NB4 (cell line): ENCODE results near the gene RSBN1.
A peak's percentile ranks its signal among the peaks of the same experiment; 100 is the strongest.
"Not testable (repeated sequence)": the region's sequence is repeated elsewhere in the genome, so short reads cannot be mapped to it uniquely, and the experiment has no call there.

ENCODE experiments used
- DNase-seq: peaks from one replicate; pipeline ENCODE4 v3.0.0; 2010; ENCODE audit warnings: low read depth
- H3K4me3 ChIP-seq: one replicate; pipeline ENCODE4 v1.5.1; 2011; ENCODE audit warnings: mild to moderate bottlenecking, low read depth, low read length, moderate library complexity
- CTCF ChIP-seq: IDR thresholded peaks from one replicate; pipeline ENCODE4 v1.5.1; 2012; ENCODE audit warnings: low read depth, low read length
- MYC ChIP-seq: IDR thresholded peaks from 2 replicates; pipeline ENCODE4 v1.6.1; 2011; ENCODE audit warnings: low read depth, low read length
- POLR2A ChIP-seq: IDR thresholded peaks from 2 replicates; pipeline ENCODE4 v1.6.1; 2011; ENCODE audit warnings: mild to moderate bottlenecking; ENCODE audit not compliant: insufficient read length; ENCODE audit errors: extremely low read depth
- TF ChIP-seq, protein P1 (sequence below): IDR thresholded peaks from 2 replicates; pipeline ENCODE4 v1.6.1; 2011; ENCODE audit warnings: low read depth, low read length

Gene RSBN1

DNA sequence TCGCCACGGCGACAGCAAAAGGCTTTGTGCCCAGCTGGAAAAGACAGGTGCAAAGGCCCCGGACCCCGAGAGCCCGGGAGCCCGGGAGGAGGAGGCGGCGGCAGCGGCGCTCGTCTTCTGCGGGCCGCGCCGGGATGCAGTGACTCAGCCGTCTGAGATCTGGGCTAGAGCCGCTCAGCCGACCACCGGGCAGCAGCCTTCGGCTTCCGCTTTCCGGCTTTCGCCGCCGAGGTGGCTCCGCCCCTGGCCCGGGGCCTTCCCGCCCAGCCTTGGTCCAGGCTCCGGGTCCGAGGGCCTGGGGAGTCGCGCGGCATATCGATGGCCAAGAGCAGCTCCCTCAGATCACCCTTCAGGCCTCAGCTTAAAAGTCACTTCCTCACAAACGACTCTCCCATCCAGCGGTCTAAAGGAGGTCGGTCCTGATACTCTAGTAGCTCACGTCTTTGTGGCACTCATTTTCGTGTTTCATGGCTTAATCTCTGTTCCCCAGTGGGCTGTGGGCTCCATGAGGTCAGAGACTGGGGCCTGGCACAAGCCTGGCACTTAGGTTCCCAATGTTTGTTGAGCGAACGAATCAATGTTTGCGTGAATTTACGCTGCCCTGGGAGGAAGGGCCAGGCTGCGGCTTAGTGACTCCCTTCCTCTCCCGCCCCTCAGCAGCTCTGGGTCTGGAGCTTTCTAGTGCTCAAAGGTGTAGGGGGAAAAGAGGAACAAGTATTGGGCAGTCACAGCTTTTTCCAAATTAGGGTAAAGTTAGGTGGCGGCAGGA, 52.8 kb downstream of the RSBN1 start, which contains the start of gene PHTF1:
TSS of gene PHTF1 (minus strand) at position 154 of the 769 bp plus-strand sequence. CDS start 783 bp downstream, outside the sequence.
- peak; percentile 91 for DNase-seq
- TF ChIP-seq, protein P1, sequence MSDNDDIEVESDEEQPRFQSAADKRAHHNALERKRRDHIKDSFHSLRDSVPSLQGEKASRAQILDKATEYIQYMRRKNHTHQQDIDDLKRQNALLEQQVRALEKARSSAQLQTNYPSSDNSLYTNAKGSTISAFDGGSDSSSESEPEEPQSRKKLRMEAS: peak; percentile 29; the same call in 1 of the 2 replicates
- TF ChIP-seq POLR2A (peak; percentile 86), CTCF (no peak), MYC (peak; percentile 32; the same call in 1 of the 2 replicates)
- H3K4me3 ChIP-seq: peak within 1 kb of the TSS; percentile 91

- TF ChIP-seq CTCF (no peak), MYC (no peak), POLR2A (no peak)
- TF ChIP-seq, protein P1: no peak
- peak; percentile 80 for DNase-seq
- H3K4me3 ChIP-seq: peak overlapping the region; percentile 91
Measured at GRCh38 chr1:113758631-113759332, 53.5 kb downstream of the RSBN1 start.

DNA sequence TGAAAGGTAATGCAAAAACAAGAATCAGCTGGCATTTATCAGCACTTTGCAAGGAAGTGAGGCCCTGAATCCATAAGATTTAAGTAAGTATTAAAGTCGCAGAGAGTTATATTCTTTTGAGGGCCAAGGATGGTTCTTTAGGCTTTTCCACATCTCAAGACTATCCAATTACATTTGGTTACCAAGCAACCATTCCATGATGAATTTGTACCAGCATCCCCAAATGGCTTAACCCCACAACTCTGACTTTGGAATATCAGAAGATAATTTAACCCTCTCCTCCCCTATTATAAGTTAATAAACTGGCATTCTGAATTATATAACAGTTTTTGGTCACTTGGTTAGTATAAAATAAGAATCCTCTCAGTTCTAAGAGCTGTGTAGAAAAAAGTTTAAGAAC, 55.8 kb downstream of the RSBN1 start:
- H3K4me3 ChIP-seq: no peak overlapping the region
- DNase-seq: no peak
- TF ChIP-seq POLR2A: no peak
- TF ChIP-seq, protein P1: no peak

DNA sequence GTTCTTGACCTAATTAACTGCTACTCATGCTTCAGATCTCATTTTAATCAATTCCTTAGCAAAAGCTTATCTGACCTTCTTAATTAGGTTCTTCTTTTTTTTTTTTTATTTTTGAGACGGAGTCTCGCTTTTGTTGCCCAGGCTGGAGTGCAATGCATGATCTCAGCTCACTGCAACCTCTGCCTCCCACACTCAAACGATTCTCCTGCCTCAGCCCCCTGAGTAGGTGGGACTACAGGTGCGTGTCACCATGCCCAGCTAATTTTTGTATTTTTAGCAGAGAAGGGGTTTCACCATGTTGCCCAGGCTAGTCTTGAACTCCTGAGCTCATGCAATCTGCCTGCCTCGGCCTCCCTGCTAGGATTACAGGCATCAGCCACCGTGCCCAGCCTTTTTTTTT, 58.9 kb downstream of the RSBN1 start:
- DNase-seq, H3K4me3 ChIP-seq: not testable (repeated sequence)

DNA sequence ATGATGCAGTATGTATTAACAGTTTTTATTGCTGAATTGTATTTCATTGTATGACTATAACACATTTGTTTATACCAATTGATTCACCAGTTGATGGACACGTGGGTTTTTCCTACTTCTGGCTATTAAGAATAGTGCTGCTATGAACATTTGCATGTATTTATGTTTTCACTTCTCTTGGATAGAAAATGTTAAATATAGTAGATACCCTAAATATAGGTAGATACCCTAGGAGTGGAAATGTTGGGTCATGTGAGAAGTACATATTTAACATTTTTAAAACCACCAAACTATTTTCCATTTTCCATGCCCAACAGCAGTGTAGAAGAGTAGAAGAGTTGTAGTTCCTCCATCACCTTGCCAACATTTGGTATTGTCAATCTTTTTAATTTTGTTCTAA, 60.8 kb downstream of the RSBN1 start:
- no peak for DNase-seq
- H3K4me3 ChIP-seq: no peak overlapping the region
- no peak for TF ChIP-seq MYC
- TF ChIP-seq POLR2A: no peak
- TF ChIP-seq, protein P1: no peak
- no peak for TF ChIP-seq CTCF

GRCh38 chr1:113751114-113751513, 61.2 kb downstream of the RSBN1 start:
- TF ChIP-seq CTCF (no peak), MYC (no peak), POLR2A (no peak)
- TF ChIP-seq, protein P1: no peak
- DNase-seq: no peak
- no peak overlapping the region for H3K4me3 ChIP-seq
